SIG-M5 treated with dmso at 0.1 percent for 504 hours (cell line): ENCODE data around the gene RAPGEF6.

Experiments
- DNase-seq: peaks from one replicate; lab custom pipeline; 2025; ENCODE audit not compliant: unreplicated experiment; lab: John Stamatoyannopoulos, UW

Gene RAPGEF6

GRCh38 chr5:131542723-131543122, 92.3 kb downstream of the RAPGEF6 start:
- DNase-seq: no peak

GRCh38 chr5:131541762-131542161, 93.3 kb downstream of the RAPGEF6 start:
- DNase-seq: no peak

- no peak for DNase-seq
Observed at GRCh38 chr5:131541071-131541470, 94.0 kb downstream of the RAPGEF6 start.

DNA sequence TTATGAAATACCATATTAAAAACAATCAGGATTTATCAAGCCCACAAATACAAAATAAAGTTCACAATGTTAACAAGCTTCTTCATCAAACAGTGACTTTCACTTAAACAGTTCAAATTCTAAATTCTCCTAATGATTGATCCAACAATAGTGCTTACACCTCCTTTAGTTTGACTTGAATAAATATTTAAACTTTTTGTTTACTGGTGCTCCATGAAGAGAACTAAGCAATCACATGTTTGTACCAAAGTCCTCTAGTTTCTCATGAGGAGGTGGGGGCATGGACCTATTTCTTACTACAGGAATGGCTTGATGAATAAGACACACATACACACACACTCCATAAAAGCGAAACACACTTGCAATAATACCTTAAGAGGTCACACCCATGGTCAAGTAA, 95.8 kb downstream of the RAPGEF6 start:
- DNase-seq: no peak

- peak; percentile 84 for DNase-seq
Observed at GRCh38 chr5:131538177-131538593, 96.8 kb downstream of the RAPGEF6 start.

DNA sequence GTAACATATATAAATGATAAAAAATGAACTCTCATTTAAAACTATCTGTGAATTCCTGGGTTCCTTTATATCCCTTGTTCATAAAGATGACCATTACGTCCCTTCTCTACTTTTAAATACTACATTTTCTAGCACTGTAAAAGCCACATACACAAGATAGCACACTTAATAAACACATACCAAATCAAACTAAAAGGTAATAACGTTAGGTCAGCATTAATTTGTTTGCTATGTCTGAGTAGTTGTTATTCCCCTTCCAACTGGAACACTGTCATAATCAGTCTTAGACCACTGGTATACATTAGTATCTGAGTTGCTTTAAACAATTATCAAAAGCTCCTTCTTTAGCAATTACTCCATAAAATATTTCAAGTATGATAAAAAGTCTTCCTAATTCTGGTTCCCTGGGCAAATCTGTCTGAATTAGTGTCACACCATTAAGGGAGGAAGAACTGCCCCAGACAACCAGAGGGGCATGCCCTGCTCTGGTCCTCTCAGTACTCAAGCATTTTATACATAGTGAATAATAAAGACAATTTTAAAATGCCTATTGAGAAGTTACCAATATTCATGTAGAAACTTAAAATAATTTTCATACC, 98.1 kb downstream of the RAPGEF6 start:
- no peak for DNase-seq

- DNase-seq: peak; percentile 90
Observed at GRCh38 chr5:131536211-131536826, 98.7 kb downstream of the RAPGEF6 start.

DNA sequence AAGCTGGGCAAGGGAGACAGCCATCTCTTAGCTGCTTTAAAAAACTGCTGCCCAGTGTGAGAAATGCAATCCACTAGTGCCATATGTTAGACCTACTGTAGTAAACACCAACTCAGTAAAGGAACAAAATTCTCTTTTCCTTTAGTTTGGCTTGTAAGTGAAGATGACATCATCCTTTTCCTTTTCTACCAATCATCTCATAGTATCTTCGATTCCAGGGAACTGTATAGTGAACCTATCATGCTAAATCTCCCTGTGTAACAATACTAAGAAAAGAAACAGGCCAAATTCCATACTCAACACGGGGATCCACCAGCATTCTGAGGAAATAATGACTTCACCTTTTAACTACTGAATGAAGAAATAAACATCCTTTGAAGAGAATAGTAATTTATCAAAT, 100.1 kb downstream of the RAPGEF6 start:
- no peak for DNase-seq

DNA sequence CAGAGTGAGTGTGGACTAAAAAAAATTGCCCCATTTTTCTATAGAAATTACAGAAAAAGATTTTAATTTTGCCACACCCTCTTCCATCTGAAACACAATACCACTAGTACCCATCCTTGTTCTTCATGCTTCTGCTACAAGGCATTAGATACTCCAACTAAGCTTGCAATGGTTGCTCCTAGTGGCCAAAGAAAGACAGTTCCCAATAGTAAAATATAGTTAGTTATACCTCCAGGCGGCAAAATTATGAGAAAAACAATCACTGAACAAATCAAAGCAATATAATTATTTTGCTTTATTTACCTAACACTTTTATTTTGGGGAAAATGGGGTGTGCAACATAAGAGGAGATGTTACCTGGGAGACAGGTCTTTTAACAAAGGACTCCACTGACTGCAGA, 101.2 kb downstream of the RAPGEF6 start:
- DNase-seq: peak; percentile 7

DNA sequence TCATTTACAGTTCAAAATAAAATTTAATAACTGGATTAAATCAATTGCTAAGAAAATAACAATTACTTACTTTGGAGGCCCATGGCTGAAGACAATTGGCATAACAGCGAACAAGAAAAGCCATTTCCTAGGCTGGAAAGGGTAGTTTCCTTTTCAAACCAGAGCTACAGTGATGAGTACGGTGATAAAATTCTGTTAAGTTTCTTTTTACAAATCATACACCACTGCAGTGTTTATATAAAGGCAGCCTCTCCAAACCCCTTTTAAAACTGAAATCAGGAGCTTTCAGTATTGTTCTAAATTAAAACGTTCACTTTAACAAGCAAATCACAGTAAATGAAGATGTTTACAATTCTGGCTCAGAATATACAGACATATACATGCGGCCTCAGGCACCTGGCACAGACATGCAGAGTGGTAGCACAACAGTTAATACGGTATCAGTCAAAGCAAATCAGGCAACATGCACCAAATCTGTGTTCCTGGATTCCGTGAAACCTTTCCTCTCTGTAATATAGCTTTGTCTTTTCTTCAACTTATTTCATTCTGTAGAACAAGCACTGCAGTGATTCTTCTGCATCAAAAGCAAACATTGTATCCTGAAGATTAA, 102.9 kb downstream of the RAPGEF6 start:
- no peak for DNase-seq

DNA sequence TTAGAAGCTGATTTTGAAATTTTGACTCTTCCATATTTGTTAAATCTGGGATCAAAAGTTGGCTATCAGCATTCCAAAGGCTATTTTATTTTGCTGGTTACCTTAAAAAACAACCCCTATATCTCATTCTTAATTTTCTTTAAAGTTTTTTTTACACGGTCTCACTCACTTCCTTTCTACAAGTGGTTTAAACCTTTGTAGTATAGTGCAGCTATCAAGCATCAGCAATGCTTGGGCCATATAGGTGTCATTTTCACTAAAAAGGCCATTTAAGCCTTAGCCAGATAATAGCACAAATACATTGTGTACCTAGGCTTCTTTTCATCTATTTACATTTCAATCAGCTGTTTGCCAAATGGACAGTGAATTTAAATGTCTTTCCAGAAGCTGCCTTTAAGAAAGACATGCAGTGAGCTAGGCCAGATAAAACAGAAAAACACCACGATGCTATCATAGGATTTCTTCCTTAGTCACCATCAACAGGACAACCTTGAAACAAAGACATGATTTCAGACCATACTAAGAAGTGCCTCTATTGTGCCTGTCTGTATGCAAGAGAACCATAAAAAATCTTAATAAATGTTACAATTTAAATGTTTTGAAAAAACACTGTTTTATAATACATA, 104.2 kb downstream of the RAPGEF6 start:
- DNase-seq: no peak

DNA sequence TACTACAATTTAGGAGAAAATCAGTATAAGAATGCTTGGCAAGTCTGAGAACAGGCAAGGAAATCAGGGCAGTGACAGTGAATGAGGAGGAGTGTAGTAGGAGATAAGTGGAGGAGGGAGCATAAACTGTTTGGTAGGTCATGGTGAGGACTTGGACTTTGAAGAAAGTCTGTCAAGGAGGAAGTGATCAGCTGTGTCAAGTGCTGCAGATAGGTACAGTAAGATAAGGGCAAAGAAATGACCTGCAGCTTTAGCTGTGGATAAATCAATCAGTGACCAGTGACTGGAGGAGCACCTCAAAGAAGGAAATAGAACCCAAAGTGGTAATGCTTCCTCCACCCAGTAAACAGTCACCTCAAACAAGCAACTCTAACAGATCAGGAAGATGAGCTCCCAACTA, 106.3 kb downstream of the RAPGEF6 start:
- no peak for DNase-seq

- DNase-seq: peak; percentile 91
Observed at GRCh38 chr5:131525805-131526204, 109.2 kb downstream of the RAPGEF6 start.

- DNase-seq: no peak
Observed at GRCh38 chr5:131524431-131524830, 110.6 kb downstream of the RAPGEF6 start.

GRCh38 chr5:131523500-131524185, 111.4 kb downstream of the RAPGEF6 start:
- no peak for DNase-seq

DNA sequence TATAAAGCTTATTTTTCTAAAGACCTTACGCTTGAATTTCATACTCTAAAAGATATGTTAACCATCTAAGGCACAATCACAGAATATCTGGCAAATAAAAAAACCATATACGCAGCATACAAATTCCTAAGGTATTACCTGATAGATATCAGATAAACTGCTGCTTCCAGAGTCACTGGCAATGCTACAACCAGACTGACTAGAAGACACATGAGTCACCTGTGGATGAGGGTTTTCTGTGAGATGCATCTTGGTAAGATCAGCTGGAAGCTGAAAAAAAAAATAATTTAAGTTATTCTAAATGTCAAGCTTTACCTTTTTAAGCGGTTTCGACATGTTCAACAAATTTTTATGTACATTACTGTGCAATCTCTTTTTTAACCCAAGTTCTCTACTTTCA, 113.8 kb downstream of the RAPGEF6 start:
- DNase-seq: no peak

DNA sequence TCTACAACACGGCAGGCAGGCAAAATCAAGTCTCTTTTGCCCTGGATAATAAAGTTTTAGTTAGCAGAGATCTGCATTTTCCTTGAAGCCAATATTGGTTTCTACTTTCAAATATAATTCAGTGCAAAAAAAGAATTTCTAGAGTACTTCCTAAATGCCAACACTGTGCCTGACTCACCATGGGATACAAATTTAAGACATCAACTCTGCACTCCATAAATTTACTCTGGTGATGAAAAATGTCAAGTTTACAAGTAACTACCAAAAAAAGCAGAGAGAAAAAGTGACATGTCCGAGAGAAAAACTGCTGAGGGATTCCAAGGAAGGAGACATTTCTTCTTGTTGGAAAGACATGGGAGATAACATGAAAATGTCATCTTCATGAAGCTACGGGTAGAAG, 119.7 kb downstream of the RAPGEF6 start:
- no peak for DNase-seq

DNA sequence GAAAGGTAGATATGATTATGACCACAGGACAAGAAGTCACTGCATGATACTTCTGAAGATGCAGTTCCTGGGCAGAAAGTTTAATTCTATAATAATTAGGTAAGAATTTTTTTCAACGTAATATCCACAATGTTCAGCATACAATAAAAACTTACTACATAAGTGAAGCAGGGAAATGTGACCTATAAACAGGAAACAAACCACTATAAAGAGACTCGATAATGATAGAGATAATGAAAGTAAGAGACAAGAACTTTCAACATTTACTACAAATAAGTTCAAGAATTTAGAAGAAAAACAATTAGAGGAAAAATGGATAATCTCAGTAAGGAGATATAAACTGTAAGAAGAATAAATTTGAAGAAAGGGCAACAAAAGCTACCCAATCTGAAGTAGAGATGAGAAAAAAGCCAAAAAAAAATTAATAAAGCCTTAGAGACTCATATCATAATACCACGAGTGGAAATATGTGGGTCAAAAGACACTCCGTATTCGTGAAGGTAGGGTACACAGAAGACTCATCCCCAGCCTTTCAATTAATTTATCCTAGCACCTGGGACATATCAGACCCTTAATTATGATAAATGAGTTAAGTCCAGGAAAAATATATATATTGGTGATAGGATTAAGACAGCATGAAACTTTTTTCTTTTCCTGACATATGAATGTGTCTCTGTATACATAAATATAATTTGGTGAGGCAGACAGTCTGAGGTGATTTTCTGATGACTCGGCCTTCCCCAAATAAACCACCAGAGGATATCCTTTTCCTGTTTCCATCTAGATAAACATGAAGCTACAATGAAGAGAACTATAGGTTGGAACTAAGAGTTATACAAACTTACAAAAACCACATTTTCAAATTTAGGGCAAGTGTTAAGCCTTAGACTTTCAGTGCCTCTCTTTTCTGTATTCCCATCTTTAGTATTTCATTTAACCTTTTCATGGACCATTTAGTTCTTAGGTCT, 120.4 kb downstream of the RAPGEF6 start:
- DNase-seq: no peak

DNA sequence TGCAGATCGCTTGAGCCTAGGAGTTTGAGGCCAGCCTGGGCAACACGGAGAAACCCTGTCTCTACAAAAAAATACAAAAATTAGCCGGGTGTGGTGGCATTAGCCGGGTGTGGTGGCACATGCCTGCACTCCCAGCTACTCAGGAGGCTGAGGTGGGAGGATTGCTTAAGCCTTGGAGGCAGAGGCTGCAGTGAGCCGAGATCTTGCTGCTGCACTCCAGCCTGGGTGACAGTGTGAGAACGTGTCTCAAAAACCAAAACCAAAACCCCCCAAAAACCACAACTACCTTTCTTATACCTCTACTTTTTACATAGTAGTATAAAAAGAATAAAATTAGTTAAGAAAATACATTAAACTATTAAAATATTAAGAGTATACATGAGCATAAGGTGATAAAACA, 121.2 kb downstream of the RAPGEF6 start:
- DNase-seq: no peak

GRCh38 chr5:131511934-131512333, 123.1 kb downstream of the RAPGEF6 start:
- DNase-seq: no peak
